Calu3 (cell line): ENCODE data around the gene TEX44. TPM values are rescaled to one million over a fixed set of nuclear protein-coding genes. Genes with fewer than 3 reads are reported as not detected.
"Not testable (repeated sequence)": the region's sequence is repeated elsewhere in the genome, so short reads cannot be mapped to it uniquely, and the experiment has no call there.

ENCODE experiments used
- BruUV-seq: library from RNA; stranded (reverse); fragments of 400-500 nt; replicated peaks from 2 replicates; lab custom pipeline; 2021; lab: Mats Ljungman, UMichigan
- CTCF ChIA-PET: fragments of 300-600 bp; sonication (Branson Sonifier 250); formaldehyde crosslinking; loops from one replicate; lab custom pipeline; 2022; ENCODE audit warnings: antibody characterized with exemption; lab: Charles Lee
- DNase-seq: peaks from one replicate; pipeline ENCODE4 v3.0.0; 2022
- H3K27ac Mint-ChIP-seq: one replicate; pipeline ENCODE4 v1.8.0; 2022; ENCODE audit warnings: mixed read lengths; ENCODE audit not compliant: unreplicated experiment
- H3K27me3 Mint-ChIP-seq: one replicate; pipeline ENCODE4 v1.8.0; 2022; ENCODE audit warnings: mixed read lengths; ENCODE audit not compliant: unreplicated experiment
- H3K36me3 Mint-ChIP-seq: one replicate; pipeline ENCODE4 v1.8.0; 2022; ENCODE audit warnings: mild to moderate bottlenecking, moderate library complexity, mixed read lengths; ENCODE audit not compliant: insufficient read depth, unreplicated experiment
- H3K4me1 Mint-ChIP-seq: one replicate; pipeline ENCODE4 v1.8.0; 2022; ENCODE audit warnings: mild to moderate bottlenecking, low read depth, mixed read lengths; ENCODE audit not compliant: unreplicated experiment
- H3K4me3 Mint-ChIP-seq: one replicate; pipeline ENCODE4 v1.8.0; 2022; ENCODE audit warnings: mild to moderate bottlenecking, low read depth, moderate library complexity, mixed read lengths; ENCODE audit not compliant: unreplicated experiment
- H3K9me3 Mint-ChIP-seq: one replicate; pipeline ENCODE4 v1.8.0; 2022; ENCODE audit warnings: low read depth, mixed read lengths; ENCODE audit not compliant: unreplicated experiment
- CTCF ChIP-seq: fragments of 200-600 bp; IDR thresholded peaks from one replicate; pipeline ENCODE4 v1.8.0; 2022; ENCODE audit warnings: antibody characterized with exemption; ENCODE audit not compliant: unreplicated experiment
- intact Hi-C: fragments of 100-400 bp; cut with micrococcal nuclease; formaldehyde crosslinking; loops from one replicate; pipeline ENCODE4 v1.10.0; 2022; ENCODE audit not compliant: unreplicated experiment
- total RNA-seq: library from RNA; stranded (reverse); gene quantifications from 2 replicates; pipeline ENCODE4 v1.2.3, GENCODE V29; 2022

TEX44 gene
- total RNA-seq, 1 experiment from 2014 or later = not detected

- CTCF ChIA-PET = interaction anchor here (0.8 kb wide), 1 partner anchor 45 kb away, joined by 3 read pairs; no protein-coding TSS in a partner anchor
- no peak for DNase-seq
- Mint-ChIP-seq H3K9me3 (no peaks in the 10 kb centered on the region), H3K27me3 (no peaks in the 10 kb centered on the region), H3K27ac (no peak overlapping the region), H3K4me1 (no peaks in the 10 kb centered on the region), H3K36me3 (no peaks in the 10 kb centered on the region), H3K4me3 (no peak overlapping the region)
- TF ChIP-seq CTCF = no peak
- intact Hi-C loops = no loop called here
- BruUV-seq = no TSS peak
Observed at GRCh38 chr2:231568785-231569435, 23.8 kb upstream of the TEX44 start.

DNA sequence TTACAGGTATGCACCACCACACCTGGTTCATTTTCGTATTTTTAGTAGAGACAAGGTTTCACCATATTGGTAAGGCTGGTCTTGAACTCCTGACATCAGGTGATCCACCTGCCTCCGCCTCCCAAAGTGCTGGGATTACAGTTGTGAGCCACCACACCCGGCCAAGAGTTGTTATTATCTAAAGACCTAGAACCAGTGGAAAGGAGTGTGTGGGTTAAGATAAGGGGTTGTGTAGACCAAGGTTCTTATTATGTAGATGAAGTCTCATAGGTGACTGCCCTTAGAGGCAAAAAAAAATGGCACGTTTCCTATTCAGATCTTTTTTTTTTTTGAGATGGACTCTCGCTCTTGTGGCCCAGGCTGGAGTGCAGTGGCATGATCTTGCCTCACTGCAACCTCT is 21.7 kb upstream of the TEX44 start:
- CTCF ChIA-PET, DNase-seq, H3K4me1 Mint-ChIP-seq, BruUV-seq, H3K27me3 Mint-ChIP-seq, intact Hi-C loops, H3K36me3 Mint-ChIP-seq, H3K4me3 Mint-ChIP-seq, H3K9me3 Mint-ChIP-seq, H3K27ac Mint-ChIP-seq: not testable (repeated sequence)

DNA sequence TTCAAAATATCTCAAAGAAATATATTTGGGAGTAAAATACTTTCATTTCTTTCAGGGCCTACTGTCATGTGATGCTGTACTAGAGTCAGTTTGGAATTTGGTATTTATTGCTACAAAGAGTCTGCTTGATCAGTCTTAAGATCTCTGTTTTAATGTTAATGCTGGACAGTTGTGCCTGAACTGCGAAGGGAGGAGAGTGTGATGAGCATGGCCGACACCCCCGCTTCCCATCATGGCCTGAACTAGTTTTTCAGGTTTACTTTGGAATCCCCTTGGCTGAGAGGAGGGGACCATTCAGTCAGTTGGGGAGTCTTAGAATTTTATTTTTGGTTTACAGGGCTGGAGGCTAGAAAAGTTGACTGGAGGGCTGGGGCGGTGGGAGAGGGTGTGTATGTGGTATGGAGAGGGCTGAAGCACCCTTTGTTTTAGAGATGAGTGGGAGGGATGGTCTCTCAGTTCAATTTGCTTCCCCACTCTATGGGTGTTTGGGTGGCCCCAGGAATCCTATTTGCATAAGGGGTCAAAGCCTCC is 20.9 kb upstream of the TEX44 start:
- Mint-ChIP-seq H3K27me3 (no peaks in the 10 kb centered on the region), H3K4me3 (no peak overlapping the region), H3K27ac (no peak overlapping the region), H3K36me3 (no peaks in the 10 kb centered on the region), H3K4me1 (no peaks in the 10 kb centered on the region), H3K9me3 (no peaks in the 10 kb centered on the region)
- no TSS peak for BruUV-seq
- TF ChIP-seq CTCF = no peak
- CTCF ChIA-PET = no interaction called here
- intact Hi-C loops = no loop called here
- DNase-seq = no peak

- no TSS peak for BruUV-seq
- H3K4me3 Mint-ChIP-seq = no peak overlapping the region
- DNase-seq = no peak
- H3K27me3 Mint-ChIP-seq = peaks cover under 1% of the 10 kb centered on the region
- CTCF ChIA-PET = interaction anchor here (0.7 kb wide), 1 partner anchor 496 kb away, joined by 3 read pairs; no protein-coding TSS in a partner anchor
- H3K4me1 Mint-ChIP-seq = no peaks in the 10 kb centered on the region
- intact Hi-C loops = no loop called here
- H3K27ac Mint-ChIP-seq = no peak overlapping the region
- no peak for TF ChIP-seq CTCF
- no peaks in the 10 kb centered on the region for H3K9me3 Mint-ChIP-seq
- H3K36me3 Mint-ChIP-seq = no peaks in the 10 kb centered on the region
Observed at GRCh38 chr2:231573096-231573495, 19.6 kb upstream of the TEX44 start.
